GM12875 (cell line): ENCODE measurements around the gene ACOT11.
A peak's percentile ranks its signal among the peaks of the same experiment; 100 is the strongest.
"Not testable (repeated sequence)": the region's sequence is repeated elsewhere in the genome, so short reads cannot be mapped to it uniquely, and the experiment has no call there.

Experiments
- H3K4me3 ChIP-seq: one replicate; pipeline ENCODE4 v1.5.1; 2011; ENCODE audit warnings: low read depth, low read length, control low read depth
- TF ChIP-seq, protein P1 (sequence below): IDR thresholded peaks from 2 replicates; pipeline ENCODE4 v1.5.1; 2011; ENCODE audit warnings: low read depth, mild to moderate bottlenecking, control low read depth, inconsistent platforms, low read length, moderate library complexity, borderline replicate concordance; ENCODE audit not compliant: insufficient read depth

ACOT11 gene

GRCh38 chr1:54519709-54520108 is 28.3 kb upstream of the ACOT11 start:
- TF ChIP-seq, protein P1, sequence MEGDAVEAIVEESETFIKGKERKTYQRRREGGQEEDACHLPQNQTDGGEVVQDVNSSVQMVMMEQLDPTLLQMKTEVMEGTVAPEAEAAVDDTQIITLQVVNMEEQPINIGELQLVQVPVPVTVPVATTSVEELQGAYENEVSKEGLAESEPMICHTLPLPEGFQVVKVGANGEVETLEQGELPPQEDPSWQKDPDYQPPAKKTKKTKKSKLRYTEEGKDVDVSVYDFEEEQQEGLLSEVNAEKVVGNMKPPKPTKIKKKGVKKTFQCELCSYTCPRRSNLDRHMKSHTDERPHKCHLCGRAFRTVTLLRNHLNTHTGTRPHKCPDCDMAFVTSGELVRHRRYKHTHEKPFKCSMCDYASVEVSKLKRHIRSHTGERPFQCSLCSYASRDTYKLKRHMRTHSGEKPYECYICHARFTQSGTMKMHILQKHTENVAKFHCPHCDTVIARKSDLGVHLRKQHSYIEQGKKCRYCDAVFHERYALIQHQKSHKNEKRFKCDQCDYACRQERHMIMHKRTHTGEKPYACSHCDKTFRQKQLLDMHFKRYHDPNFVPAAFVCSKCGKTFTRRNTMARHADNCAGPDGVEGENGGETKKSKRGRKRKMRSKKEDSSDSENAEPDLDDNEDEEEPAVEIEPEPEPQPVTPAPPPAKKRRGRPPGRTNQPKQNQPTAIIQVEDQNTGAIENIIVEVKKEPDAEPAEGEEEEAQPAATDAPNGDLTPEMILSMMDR = peak; percentile 30; the same call in 1 of the 2 replicates

DNA sequence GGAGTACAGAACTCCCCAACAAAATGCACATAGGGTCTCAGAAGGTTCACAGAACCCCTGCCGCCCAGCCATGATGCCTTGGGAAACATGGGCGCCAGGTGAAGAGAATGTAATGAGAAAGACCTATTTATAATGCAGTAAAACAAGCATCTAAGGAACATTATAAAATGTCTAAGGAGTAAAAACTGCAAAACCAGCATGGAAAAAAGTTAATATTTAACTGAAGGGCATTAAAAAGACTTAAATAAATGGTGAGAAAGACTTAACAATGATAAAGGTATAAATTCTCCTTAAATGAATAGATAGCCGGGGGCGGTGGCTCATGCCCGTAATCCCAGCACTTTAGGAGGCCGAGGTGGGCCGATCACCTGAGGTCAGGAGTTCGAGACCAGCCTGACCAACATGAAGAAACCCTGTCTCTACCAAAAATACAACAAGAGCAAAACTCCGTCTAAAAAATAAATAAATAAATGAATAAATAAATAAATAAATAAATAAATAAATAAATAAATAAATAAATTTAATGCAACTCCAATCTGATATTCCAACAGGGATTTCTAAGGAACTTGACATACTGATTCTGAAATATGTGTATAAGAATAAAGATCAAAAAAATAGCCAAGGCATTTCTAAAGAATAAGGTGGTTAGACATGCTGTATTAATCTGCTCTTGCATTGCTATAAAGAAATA is 27.3 kb upstream of the ACOT11 start:
- no peak overlapping the region for H3K4me3 ChIP-seq
- TF ChIP-seq, protein P1 = no peak

More at GRCh38 chr1:54519709-54520108, 28.3 kb upstream of the ACOT11 start:
- H3K4me3 ChIP-seq = no peak overlapping the region

- H3K4me3 ChIP-seq = not testable (repeated sequence)
These were observed 21.5 kb upstream of the ACOT11 start for GRCh38 chr1:54526565-54526964.

- H3K4me3 ChIP-seq = no peak overlapping the region
- TF ChIP-seq, protein P1 = no peak
These were observed 19.4 kb upstream of the ACOT11 start for GRCh38 chr1:54528613-54529012.

- TF ChIP-seq, protein P1 = no peak
- no peak overlapping the region for H3K4me3 ChIP-seq
These were observed 16.0 kb upstream of the ACOT11 start for GRCh38 chr1:54532033-54532432.

DNA sequence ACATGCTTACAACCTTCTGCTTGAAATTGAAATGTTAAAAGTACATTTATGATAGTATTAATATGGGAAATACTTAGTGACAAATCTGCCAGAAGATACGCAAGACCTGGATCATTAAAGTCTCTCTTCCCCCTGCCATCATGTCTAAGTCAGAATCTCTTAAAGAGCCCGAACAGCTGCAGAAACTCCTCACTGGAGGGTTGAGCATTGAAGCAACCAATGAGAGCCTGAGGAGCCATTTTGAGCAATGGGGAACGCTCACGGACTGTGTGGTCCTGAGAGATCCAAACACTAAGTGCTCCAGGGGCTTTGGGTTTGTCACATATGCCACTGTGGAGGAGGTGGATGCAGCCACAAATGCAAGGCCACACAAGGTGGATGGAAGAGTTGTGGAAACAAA is 11.4 kb upstream of the ACOT11 start:
- H3K4me3 ChIP-seq = not testable (repeated sequence)

DNA sequence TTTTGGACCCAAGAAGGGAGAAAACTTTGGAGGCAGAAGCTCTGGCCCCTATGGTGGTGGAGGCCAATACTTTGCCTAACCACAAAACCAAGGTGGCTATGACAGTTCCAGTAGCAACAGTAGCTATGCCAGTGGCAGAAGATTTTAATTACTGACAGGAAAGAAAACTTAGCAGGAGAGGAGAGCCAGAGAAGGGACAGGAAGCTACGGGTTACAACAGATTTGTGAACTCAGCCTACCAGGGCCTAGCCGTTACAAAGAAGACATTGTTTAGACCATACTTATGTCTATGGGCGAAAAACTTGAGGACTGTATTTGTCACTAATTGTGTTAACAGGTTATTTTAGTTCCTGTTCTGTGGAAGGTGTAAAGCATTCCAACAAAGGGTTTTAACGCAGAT is 10.4 kb upstream of the ACOT11 start:
- TF ChIP-seq, protein P1 = no peak
- H3K4me3 ChIP-seq = no peak overlapping the region

DNA sequence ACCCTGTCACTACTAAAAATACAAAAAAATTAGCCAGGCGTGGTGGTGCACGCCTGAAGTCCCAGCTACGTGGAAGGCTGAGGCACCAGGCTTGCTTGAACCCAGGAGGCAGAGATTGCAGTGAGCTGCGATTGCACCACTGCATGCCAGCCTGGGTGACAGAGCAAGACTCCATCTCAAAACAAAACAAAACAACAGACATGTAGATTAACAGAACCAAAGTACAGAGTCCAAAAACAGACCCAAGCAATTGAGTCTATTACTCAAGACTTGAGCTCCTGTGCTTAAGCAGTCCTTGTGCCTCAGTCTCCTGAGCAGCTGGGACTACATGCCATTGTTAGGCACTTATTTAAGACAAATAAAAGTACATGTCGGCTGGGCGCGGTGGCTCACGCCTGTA is 9.5 kb upstream of the ACOT11 start:
- H3K4me3 ChIP-seq = no peak overlapping the region
- TF ChIP-seq, protein P1 = no peak
